HG03571 (cell line): ENCODE data around the gene SLC20A1.

Source experiments
- ATAC-seq: cut with Tn5 transposase; IDR thresholded peaks from one replicate; pipeline ENCODE4 v1.9.1; 2021; ENCODE audit not compliant: unreplicated experiment

Gene SLC20A1

DNA sequence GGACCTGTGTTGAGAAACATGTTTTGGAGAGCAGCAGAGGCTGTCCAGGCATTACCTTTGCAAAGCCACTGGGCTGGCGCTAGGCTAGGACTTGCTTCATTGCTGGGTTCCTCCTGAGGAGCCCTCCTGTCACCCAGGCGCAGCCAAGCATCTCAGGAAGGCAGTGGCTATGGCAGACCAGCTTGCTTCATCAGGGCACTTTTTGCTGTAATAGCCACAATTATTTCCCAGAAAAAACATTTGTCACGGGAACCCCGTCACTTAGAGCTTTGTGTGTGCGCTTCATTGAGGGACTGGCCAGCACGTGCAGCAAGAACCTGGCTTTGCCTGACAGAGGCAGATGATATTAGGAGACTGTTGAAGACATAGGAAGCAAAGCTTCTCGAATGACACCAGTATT lies 36.4 kb downstream of the SLC20A1 start:
- no peak for ATAC-seq

DNA sequence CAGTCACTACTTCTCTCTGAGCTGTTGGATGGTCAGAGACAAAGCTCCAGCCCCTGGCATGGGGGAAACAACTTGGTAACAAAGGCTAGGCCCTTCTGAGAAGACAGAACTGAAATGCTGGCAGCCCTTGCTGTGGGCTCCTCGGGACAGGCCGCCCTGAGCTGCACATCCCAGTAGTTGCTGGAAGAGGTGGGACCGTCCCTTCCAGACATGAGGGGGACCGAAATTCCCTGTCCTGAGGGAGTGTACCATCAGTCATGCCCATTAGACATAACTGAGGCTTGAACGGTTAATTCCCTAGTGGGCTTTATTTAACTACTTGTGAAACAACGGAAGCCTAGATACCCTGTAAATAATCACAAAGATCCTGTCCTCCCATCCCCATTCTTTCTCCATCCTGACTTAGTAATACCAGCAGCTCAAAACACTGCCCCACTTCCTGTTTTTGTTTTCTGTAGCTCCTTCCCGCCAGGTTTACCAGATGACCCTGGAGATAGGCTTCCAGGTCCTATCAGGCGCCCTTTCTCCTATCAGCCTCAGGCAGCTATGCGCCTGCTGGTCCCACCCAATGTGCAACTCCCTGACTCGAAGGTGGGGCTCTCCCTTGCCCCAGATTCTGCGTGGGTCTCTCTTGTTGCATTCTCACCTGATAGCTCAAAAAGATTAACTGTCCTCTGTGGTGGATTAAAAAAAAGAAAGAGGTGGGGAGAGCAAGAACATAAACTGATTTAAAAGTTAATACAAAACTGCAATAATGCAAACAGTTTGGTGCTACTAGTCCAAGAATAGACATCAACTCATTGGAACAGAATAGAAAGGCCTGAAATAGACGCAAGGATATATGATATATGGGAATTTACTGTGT lies 38.0 kb downstream of the SLC20A1 start:
- no peak for ATAC-seq

DNA sequence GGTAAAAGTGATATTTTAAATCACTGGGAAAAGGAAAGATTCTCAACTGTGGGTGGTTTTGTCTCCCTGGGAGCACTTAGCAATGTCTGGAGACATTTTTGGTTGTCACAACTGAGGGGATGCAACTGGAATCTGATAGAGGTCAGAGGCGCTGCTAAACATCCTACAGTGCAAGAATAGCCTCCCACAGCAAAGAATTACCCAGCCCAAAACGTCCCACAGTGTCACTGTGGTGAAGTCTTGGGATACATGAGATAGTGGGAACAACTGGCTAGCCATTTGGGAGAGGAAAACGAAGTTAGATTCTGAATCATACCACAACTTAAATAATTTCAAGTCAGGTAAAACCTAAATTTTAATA lies 38.7 kb downstream of the SLC20A1 start:
- ATAC-seq = no peak

DNA sequence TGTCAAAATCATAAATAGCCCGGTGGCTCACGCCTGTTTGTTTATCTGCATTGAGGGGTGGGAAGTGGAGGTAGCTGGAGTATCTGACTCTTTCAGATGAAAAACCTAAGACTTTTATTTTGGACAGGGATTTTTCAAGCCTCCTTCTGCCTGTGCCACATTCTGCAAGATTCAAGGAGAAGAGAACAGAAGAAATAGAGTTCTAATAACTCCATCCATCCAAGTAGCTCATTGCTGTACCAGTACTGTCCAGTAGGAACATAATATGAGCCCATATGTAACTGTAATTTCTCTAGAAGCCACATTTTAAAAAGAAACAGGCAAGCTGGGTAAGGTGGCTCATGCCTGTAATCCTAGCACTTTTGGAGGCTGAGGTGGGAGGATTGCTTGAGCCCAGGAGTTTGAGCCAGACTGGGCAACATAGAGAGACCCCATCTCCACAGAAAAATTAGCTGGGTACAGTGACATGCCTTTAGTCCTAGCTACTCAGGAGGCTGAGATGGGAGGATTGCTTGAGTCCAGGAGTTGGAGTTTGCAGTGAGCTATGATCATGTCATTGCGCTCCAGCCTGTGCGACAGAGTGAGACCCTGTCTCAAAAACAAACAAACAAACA lies 39.6 kb downstream of the SLC20A1 start:
- no peak for ATAC-seq

DNA sequence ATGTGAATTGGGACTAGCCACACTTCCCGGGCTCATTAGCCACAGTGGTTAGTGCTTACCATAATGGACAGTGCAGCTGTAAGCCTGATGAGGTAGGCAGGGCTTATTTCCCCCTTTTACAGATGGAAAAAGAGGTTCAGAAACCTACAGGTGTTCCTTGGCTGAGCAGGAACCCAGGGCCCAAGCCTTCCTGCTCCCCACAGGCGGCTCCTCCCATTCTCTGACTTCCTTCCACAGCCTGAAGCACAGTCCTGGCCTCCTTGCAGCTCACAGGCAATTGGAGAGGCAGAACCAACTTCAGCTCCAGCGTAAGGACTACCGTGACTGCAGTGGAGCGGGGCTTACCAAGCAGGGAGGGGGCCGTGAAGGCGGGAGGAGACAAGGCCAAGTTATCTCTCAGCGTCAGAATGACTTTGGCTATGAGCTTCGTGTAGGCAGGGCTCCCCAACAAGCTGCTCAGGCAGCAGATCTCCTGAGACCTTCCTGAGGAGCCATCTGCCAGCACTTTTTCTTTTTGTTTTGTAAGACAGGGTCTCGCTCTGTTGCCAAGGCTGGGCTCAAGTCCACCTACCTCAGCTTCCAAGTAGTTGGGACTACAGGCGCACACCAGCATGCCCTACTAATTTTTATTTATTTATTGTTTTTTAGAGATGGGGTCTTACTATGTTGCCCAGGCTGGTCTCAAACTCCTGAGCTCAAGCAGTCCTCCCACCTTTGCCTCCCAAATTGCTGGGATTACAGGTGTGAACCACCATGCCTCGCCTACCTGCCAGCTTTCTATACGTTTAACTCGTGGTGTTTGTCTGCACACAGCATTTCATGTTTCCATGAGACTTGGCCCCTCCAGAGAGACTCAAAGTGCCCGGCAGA lies 40.8 kb downstream of the SLC20A1 start:
- ATAC-seq = no peak

DNA sequence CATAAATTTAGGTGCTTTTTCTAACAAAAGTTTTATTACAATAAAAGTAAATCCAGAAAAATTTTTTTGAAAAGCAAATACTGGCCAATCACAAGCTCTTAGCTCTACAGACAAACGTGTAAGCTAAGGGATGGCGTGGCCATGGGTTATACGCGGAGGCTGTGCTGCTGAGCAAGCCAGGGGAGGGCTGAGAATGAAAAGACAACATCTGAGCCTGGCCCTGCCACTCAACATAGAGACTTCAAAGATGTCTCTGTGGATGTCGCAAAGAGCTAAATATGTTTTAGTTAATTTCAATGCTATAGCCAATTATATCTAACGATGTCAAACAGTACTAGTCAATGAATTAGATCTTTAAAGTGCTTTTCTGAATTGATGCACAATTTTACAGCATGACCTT lies 41.8 kb downstream of the SLC20A1 start:
- ATAC-seq = no peak

DNA sequence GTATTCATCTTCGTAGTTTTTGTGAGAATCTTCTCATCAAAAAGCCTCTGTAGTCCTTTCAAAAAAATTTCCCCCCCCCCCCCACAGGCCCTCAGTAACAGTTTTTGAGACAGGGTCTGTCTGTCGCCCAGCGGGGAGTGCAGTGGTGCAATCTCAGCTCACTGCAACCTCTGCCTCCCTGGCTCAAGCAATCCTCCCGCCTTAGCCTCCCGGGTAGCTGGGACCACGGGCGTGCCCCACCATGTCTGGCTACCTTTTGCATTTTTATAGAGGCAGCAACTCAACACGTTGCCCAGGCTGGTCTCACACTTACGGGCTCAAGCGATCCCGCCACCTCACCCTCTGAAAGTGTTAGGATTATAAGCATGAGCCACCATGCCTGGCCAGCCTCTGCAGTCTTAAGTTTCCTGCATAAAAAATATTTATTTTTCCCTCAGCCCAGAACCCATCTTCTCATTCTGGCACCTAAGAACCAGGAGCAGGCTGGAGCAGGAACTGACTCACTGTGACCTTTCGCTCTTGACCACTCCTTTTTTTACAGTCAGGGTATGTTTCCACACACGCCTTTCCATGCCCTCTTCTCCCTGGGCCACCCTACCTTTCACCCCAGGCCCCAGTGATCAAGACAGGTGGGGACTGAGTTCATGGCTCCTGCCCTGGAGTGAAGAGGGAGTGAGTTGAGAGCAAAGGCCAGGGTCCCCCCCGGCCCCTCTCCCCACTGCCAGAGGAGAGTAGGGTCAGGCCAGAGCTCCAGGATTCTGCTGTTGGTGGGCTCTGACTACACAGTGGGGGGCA lies 42.5 kb downstream of the SLC20A1 start:
- ATAC-seq = no peak

DNA sequence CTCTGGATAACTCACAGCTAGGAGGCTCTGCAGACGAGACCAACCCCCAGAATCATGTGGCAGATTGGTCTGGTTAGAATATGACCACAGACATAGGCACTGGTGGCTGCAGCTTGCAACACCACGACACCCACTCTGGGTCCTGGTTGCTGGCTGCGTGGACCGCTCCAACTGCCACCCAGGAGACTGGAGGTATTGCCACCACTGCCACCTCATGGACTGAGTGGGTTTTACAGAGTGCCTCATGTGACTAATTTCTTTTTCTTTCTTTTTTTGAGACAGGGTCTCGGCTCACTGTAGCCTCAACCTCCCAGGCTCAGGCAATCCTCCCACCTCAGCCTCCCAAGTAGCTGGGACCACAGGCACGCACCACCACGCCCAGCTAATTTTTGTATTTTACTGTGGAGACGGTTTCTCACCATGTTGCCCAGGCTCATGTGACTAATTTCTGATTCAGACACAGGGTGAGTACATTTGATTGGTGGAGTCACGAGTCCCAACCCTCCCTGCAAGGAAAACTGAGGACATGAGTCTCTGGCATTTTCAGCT lies 45.2 kb downstream of the SLC20A1 start:
- no peak for ATAC-seq

DNA sequence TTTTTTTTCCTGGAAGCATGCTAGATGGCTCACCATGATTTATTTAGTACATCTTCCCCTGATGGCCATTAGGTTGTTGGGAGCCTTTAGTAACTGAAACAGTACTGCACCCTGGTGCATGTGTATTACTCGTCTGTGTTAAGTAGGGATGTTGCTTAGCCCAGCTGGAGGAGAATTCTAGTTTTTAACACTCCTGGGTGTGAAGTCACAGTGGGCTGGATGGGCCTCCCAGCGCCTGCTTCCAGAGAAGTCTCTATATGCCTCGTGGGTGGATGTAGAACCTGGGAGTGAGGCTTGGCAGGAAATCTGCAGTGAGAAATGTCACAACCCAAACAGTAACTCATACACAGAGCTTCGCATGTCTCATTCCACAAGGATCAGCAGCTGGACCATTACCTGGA lies 46.1 kb downstream of the SLC20A1 start:
- ATAC-seq = no peak

DNA sequence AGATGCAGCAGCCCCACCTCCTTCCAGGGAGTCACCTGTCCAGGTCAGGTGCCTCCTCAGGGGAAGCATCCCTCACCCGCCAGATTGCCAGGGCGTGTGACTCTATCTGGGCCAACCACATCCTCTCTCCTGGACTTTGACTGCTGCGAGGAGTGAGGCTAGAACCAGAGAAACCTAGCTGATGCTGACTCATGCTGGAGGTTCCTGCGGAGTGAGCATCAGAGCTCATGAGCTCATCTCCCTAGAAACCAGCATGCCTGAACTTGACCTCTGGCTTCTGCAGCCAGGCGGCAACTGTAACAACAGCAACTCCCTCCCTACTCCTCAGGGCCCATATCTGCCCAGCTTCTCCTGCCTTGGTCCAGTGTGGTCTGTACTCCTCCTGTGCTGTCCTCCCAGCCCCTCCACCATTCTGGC lies 46.8 kb downstream of the SLC20A1 start:
- peak; percentile 83 for ATAC-seq

DNA sequence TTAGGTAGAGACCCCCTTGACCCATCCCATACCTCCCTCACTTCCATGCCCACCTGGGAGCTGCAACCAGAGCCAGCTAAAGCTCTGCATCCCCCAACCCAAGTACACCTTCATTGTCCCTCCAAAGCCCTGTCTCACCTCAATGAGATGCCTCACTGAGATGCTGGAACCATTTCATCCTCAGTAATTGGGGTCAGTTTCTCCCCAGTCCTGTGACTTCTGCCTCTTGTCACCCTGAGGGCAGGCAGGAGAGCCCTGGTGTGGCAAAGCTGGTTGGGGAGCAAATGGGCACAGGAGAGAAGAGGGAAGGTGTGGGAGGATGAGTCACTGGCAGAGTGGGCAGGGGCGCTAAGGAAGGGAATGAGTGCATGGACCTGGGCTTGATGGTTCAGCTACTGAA lies 47.2 kb downstream of the SLC20A1 start:
- ATAC-seq = no peak

DNA sequence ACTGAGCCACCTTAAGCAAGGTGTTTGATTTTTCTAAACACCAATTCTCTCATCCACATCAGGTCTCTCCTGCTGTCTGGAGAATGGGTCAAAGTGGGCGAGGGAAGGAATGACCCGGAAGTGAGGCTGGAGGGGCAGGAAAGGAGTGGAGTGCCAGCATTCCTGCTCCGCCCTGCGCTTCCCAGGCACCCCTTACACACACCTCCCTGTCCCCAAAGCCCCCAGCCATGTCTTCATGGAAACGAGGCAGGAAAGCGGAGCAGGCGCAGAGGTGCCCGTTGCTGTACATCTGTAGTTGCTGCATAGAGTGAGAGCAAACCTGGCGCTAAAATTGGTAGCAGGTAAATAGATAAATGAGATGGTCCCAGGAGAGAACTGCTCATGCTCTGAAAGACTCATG lies 47.9 kb downstream of the SLC20A1 start:
- no peak for ATAC-seq

DNA sequence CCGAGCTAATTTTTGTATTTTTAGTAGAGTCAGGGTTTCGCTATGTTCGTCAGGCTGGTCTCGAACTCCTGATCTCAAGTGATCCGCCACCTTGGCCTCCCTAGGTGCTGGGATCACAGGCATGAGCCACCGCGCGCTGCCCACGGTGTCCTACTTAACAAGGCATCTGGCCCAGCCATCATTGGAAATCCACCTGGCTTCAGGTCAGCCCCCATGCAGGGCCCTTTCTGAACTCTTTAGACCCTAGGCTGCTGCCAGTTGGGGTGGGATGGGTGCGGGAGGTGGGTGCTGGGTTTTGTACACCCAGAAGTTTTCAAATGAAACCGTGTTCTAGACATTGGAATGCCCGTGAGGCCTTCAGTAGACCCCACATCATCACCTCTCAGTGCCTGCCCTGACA lies 48.4 kb downstream of the SLC20A1 start:
- ATAC-seq = no peak

DNA sequence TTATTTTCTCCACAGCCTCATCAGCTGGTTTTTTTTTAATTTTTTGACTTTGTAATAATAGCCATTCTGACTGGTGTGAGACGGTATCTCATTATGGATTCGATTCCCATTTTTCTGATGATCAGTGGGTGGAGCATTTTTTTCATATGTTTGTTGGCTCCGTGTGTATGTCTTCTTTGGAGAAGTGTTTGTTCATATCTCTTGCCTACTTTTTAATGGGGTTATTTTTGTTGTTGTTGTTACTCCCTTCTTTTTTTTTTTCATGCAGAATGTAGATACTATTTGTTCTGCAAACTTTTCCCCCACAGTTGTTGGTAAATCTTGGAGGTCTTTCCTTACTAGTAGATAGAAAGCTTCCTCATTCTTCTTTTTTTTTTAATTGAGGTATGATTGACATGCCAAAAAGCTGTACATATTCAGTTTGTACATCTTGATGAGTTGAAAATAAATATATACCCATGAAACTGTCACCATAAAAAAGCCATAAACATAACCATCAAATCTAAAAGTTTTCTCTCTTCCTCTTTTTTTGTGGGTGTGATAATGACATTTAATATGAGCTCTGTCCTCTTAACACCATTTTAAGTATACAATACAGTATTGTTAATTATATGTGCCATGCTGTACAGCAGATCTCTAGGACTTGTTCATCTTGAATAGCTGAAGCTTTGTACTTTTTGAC lies 53.2 kb downstream of the SLC20A1 start:
- no peak for ATAC-seq

DNA sequence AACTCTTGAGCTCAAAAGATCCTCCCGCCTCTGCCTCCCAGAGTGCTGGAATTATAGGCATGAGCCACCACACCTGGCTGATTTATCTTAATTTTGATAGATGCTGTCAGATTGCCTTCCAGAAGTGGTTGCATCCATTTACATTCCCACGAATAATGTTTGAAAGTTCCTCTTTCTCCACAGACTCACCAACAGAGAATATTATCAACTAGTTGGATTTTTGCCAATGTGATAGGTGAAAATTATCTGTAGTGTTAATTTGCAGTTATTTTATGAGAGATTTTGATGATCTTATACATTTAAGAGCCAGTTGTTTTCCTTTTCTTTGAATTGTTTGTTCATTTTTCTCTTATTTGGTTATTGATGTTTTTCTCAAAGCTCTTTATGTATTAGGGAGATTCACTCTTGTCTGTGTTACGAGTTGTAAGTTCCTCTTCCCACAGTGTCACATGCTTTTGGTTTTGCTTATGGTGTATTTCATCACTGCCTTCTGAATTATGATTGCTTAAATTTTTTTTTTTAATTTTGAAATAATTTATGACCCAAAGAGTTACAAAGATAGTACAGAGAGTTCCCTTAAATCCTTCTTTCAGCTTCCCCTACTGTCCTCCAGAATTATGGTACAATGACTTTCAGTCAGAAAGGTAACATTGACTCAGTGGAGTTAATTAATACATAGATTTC lies 54.4 kb downstream of the SLC20A1 start:
- no peak for ATAC-seq

DNA sequence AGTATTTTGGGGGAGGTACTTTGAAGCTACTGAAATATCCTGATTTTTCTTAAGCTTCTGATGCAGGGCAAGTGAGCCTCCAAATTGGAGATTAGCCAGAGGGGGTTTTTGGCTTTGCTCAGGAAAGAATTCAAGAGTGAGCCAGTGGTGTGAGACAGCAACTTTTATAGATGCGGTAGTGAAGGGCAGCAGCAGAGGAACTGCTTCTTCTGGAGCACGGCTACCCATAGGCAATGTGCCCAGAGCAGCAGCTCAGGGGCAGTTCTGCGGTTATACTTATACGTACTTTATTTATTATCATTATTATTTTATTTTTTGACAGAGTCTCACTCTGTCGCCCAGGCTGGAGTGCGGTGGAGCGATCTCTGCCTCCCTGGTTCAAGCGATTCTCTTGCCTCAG lies 55.3 kb downstream of the SLC20A1 start:
- no peak for ATAC-seq

DNA sequence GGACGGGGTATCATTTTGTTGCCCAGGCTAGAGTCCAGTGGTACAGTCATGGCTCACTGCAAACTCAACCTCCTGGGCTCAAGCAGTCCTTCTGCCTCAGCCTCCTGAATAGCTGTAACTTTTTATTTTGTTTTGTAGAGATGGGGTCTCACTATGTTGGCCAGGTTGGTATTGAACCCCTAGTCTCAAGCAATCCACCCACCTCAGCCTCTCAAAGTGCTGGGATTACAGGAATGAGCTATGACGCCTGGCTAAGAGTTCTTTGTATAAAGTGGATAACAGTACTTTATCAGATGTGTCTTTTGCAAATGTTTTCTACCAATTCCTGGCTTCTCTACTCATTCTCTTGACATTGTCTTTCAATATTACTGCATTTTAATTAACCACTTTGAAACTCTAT lies 57.9 kb downstream of the SLC20A1 start:
- no peak for ATAC-seq

DNA sequence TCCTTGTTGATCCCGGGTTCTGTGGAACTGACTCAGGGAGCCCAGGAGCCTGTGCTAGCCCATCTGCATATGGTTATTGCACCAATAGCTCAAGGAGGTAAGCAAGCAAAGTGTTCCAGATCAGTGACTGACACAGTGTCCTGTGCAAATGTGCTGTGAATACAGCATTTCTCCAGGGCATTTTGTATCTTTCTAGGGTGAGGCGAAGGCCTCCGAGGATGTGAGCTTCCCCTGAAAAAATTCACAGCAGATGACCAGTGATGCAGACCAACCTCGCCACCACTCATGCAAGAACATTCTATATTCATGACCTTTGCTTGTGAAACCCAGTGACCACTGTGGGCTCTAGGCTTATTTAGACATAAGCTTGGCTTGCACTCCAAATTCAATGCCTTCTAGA lies 59.8 kb downstream of the SLC20A1 start:
- ATAC-seq = no peak

DNA sequence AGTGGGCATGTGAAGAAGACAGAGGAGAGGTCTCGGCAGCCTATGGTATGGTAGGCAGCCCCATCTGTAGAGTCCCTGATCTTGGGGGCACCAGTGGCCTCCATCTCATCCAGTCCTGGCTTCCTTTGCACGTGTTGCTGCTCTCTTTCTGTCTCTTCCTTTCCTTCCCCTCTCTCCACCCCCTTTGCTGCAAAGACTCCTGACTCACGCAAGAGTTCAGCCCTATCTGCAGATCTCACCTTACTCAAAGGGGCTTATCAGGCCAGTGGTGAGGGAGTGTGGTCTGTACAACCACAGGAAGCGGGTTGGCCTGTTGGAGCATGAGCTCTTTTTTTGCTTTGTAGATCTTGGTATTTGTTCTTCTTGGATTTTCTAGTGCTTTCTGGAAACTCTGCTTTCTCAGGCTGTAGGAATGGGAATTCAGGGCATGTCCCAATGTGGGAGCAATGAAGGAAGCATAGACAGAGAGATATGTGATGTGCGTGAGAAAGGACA lies 60.5 kb downstream of the SLC20A1 start:
- no peak for ATAC-seq
